ENCODE measurements around the gene VWA5B1. TPM values are rescaled to one million over a fixed set of nuclear protein-coding genes. Genes with fewer than 3 reads are reported as not detected.

VWA5B1 gene
- total RNA-seq, 2 donors from 2014 or later: 0.51 TPM; not detected in 1

- Histone ChIP-seq H3K4me3 (no peak overlapping the region), H3K27me3 (replicated peaks; ENCODE audit: insufficient read depth) (no peaks in the 10 kb centered on the region), H3K36me3 (no peaks in the 10 kb centered on the region), H3K9me3 (no peaks in the 10 kb centered on the region), H3K4me1 (replicated peaks) (no peaks in the 10 kb centered on the region), H3K27ac (no peak overlapping the region)
- no peak for DNase-seq (ENCODE audit: low spot score)
- TF ChIP-seq CTCF (IDR thresholded peaks at IDR 0.05) (no peak), POLR2A (IDR thresholded peaks at IDR 0.05) (no peak), POLR2AphosphoS5 (IDR thresholded peaks at IDR 0.05) (no peak)
- WGBS: 89% methylated on average over 6 of the region's 6 CpGs
- intact Hi-C loops (cut with DNase I): no loop called here
These were observed 9.8 kb upstream of the VWA5B1 start for GRCh38 chr1:20280906-20281305.

- Histone ChIP-seq H3K36me3 (no peaks in the 10 kb centered on the region), H3K4me1 (replicated peaks) (no peaks in the 10 kb centered on the region), H3K27ac (no peak overlapping the region), H3K27me3 (replicated peaks; ENCODE audit: insufficient read depth) (no peaks in the 10 kb centered on the region), H3K4me3 (no peak overlapping the region), H3K9me3 (no peaks in the 10 kb centered on the region)
- 61% methylated on average over 2 of the region's 2 CpGs for WGBS
- DNase-seq (ENCODE audit: low spot score): no peak
- no peak for TF ChIP-seq POLR2A (IDR thresholded peaks at IDR 0.05)
- no peak for TF ChIP-seq POLR2AphosphoS5 (IDR thresholded peaks at IDR 0.05)
- TF ChIP-seq CTCF (IDR thresholded peaks at IDR 0.05): no peak
- intact Hi-C loops (cut with DNase I): no loop called here
These were observed 8.9 kb upstream of the VWA5B1 start for GRCh38 chr1:20281801-20282200.

GRCh38 chr1:20282533-20282932 is 8.1 kb upstream of the VWA5B1 start:
- Histone ChIP-seq H3K27ac (no peak overlapping the region), H3K36me3 (no peaks in the 10 kb centered on the region), H3K9me3 (no peaks in the 10 kb centered on the region), H3K27me3 (replicated peaks; ENCODE audit: insufficient read depth) (no peaks in the 10 kb centered on the region), H3K4me3 (no peak overlapping the region), H3K4me1 (replicated peaks) (no peaks in the 10 kb centered on the region)
- WGBS: 43% methylated on average over 5 of the region's 5 CpGs
- intact Hi-C loops (cut with DNase I): no loop called here
- no peak for TF ChIP-seq POLR2AphosphoS5 (IDR thresholded peaks at IDR 0.05)
- no peak for TF ChIP-seq POLR2A (IDR thresholded peaks at IDR 0.05)
- no peak for TF ChIP-seq CTCF (IDR thresholded peaks at IDR 0.05)
- DNase-seq (ENCODE audit: low spot score): no peak

GRCh38 chr1:20284046-20284445 is 6.6 kb upstream of the VWA5B1 start:
- no CpG with 5 or more reads among the region's 2 CpGs for WGBS
- Histone ChIP-seq H3K36me3 (no peaks in the 10 kb centered on the region), H3K9me3 (no peaks in the 10 kb centered on the region), H3K4me3 (no peak overlapping the region), H3K27me3 (replicated peaks; ENCODE audit: insufficient read depth) (no peaks in the 10 kb centered on the region), H3K27ac (no peak overlapping the region), H3K4me1 (replicated peaks) (no peaks in the 10 kb centered on the region)
- no peak for TF ChIP-seq POLR2A (IDR thresholded peaks at IDR 0.05)
- TF ChIP-seq CTCF (IDR thresholded peaks at IDR 0.05): no peak
- TF ChIP-seq POLR2AphosphoS5 (IDR thresholded peaks at IDR 0.05): no peak
- intact Hi-C loops (cut with DNase I): no loop called here
- no peak for DNase-seq (ENCODE audit: low spot score)

- Histone ChIP-seq H3K36me3 (no peaks in the 10 kb centered on the region), H3K27ac (no peak overlapping the region), H3K4me1 (replicated peaks) (no peaks in the 10 kb centered on the region), H3K4me3 (no peak overlapping the region), H3K27me3 (replicated peaks; ENCODE audit: insufficient read depth) (no peaks in the 10 kb centered on the region), H3K9me3 (no peaks in the 10 kb centered on the region)
- no peak for TF ChIP-seq CTCF (IDR thresholded peaks at IDR 0.05)
- no peak for TF ChIP-seq POLR2A (IDR thresholded peaks at IDR 0.05)
- no peak for TF ChIP-seq POLR2AphosphoS5 (IDR thresholded peaks at IDR 0.05)
- intact Hi-C loops (cut with DNase I): no loop called here
- WGBS: 88% methylated on average over 3 of the region's 3 CpGs
- DNase-seq (ENCODE audit: low spot score): no peak
These were observed 6.0 kb upstream of the VWA5B1 start for GRCh38 chr1:20284625-20285024.

Data from prostate gland (tissue), 2 donors.